Stimulated activated naive CD4-positive, alpha-beta T cell (primary cell): ENCODE data around the gene DSN1.
A peak's percentile ranks its signal among the peaks of the same experiment; 100 is the strongest.
"Not testable (repeated sequence)": the region's sequence is repeated elsewhere in the genome, so short reads cannot be mapped to it uniquely, and the experiment has no call there.

Experiments used
- DNase-seq, 6 experiments: peaks; one replicate each; lab custom pipeline; 2025; lab: John Stamatoyannopoulos, UW

Gene DSN1

GRCh38 chr20:36773597-36774390 lies at the start of gene DSN1:
TSS of gene DSN1 (minus strand) at chr20:36773763. CDS start at chr20:36771458, 2,305 bp downstream.
- DNase-seq, result peak; percentile 91 to 98 (median 96)

- no peak for DNase-seq
Observed at GRCh38 chr20:36823121-36823520, 49.6 kb upstream of the DSN1 start.

GRCh38 chr20:36821964-36822437 lies 48.4 kb upstream of the DSN1 start:
- no peak for DNase-seq

- no peak for DNase-seq
Observed at GRCh38 chr20:36820928-36821327, 47.4 kb upstream of the DSN1 start.

- no peak for DNase-seq
Observed at GRCh38 chr20:36820073-36820472, 46.5 kb upstream of the DSN1 start.

- DNase-seq, result no peak
Observed at GRCh38 chr20:36819659-36820058, 46.1 kb upstream of the DSN1 start.

GRCh38 chr20:36818861-36819260 lies 45.3 kb upstream of the DSN1 start:
- DNase-seq, result peak in 1 of 6 experiments; percentile 15

- DNase-seq, result no peak
Observed at GRCh38 chr20:36818185-36818584, 44.6 kb upstream of the DSN1 start.

- no peak for DNase-seq
Observed at GRCh38 chr20:36817496-36817895, 43.9 kb upstream of the DSN1 start.

- DNase-seq, result no peak
Observed at GRCh38 chr20:36815454-36816091, 42.0 kb upstream of the DSN1 start.

GRCh38 chr20:36812594-36813463 lies 39.3 kb upstream of the DSN1 start:
- no peak for DNase-seq

GRCh38 chr20:36808317-36809257 lies 35.0 kb upstream of the DSN1 start:
- peak in 5 of 6 experiments; percentile 47 to 54 (median 53) for DNase-seq

- no peak for DNase-seq
Observed at GRCh38 chr20:36806049-36806448, 32.5 kb upstream of the DSN1 start.

- no peak for DNase-seq
Observed at GRCh38 chr20:36805396-36805795, 31.8 kb upstream of the DSN1 start.

- DNase-seq, result no peak
Observed at GRCh38 chr20:36804425-36804824, 30.9 kb upstream of the DSN1 start.

- DNase-seq, result no peak
Observed at GRCh38 chr20:36802326-36803222, 29.0 kb upstream of the DSN1 start.

GRCh38 chr20:36800410-36800809 lies 26.8 kb upstream of the DSN1 start:
- no peak for DNase-seq

GRCh38 chr20:36799313-36799712 lies 25.8 kb upstream of the DSN1 start:
- not testable (repeated sequence) for DNase-seq

- DNase-seq, result no peak
Observed at GRCh38 chr20:36796875-36797274, 23.3 kb upstream of the DSN1 start.

GRCh38 chr20:36796117-36796516 lies 22.6 kb upstream of the DSN1 start:
- no peak for DNase-seq
